ENCODE data around the gene CROCC.
"Not testable (repeated sequence)": the region's sequence is repeated elsewhere in the genome, so short reads cannot be mapped to it uniquely, and the experiment has no call there.

The CROCC gene

DNA sequence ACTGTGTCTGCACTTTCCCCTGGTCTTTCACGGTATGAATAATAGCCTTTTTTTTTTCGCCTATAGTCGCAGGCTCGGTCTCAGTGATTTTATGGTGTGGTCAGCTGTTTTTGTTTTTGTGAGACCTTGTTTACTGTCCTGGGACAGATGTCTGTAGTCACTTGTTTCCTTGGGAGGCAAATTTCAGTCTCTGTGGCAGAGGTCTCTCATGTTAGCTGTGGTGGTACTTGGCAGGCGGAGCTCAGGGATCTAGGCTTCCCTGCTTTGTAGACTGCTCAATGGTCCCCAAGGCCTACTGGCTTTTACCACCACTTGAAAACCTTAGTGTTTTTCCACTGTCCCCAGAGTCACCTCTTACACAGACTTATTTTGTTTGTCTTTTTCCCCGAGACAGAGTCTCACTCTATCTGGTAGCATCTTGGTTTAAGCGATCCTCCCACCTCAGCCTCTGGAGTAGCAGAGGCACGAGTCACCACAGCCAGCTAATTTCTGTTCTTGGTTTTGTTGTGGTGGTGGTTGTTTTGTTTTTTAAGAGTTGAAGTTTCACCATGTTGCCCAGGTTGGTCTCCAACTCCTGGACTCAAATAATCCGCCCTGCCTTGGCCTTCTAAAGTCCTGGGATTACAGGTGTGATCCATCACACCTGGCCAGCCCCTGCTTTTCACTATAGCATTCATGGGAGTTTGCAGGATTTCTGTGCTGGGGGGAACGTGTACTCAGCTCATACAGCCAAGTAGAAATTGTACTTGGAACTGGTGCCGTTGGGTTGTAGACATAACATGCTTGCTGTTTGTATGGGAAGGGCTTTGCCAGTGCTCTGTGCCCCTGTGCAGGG is 15.6 kb upstream of the CROCC start:
- no peak overlapping the region for H3K4me3 Mint-ChIP-seq
- H3K4me1 Mint-ChIP-seq (ENCODE audit: low read depth) = peaks cover 15% of the 10 kb centered on the region
- no peaks in the 10 kb centered on the region for H3K27me3 Mint-ChIP-seq
- no peaks in the 10 kb centered on the region for H3K36me3 Mint-ChIP-seq (ENCODE audit: low read depth)
- H3K9me3 Mint-ChIP-seq = no peaks in the 10 kb centered on the region
- H3K27ac Mint-ChIP-seq = peak overlapping the region; percentile 32

DNA sequence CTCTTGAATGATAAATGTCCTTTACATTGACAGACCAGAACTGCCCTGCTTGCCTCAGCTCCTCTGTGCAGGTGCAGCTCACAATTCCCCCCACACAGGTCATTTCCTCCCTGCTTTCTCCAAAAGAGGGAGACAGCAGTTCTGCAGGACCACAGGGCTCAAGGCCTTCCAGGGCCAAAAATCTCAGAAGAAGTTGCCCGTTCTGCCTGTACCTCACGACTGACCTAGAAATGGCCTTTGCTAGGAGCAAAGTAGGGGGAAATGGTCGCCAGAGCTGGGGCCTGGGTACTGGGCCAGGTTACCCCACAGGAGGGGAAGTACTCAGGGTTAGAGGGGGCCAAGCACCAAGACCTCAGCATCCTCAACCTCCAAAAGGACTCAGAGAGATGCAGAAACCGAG is 14.9 kb upstream of the CROCC start:
- H3K27me3 Mint-ChIP-seq = peaks cover 4% of the 10 kb centered on the region
- no peaks in the 10 kb centered on the region for H3K9me3 Mint-ChIP-seq
- no peak overlapping the region for H3K4me3 Mint-ChIP-seq
- H3K4me1 Mint-ChIP-seq (ENCODE audit: low read depth) = peaks cover 9% of the 10 kb centered on the region
- H3K36me3 Mint-ChIP-seq (ENCODE audit: low read depth) = no peaks in the 10 kb centered on the region
- H3K27ac Mint-ChIP-seq = no peak overlapping the region

DNA sequence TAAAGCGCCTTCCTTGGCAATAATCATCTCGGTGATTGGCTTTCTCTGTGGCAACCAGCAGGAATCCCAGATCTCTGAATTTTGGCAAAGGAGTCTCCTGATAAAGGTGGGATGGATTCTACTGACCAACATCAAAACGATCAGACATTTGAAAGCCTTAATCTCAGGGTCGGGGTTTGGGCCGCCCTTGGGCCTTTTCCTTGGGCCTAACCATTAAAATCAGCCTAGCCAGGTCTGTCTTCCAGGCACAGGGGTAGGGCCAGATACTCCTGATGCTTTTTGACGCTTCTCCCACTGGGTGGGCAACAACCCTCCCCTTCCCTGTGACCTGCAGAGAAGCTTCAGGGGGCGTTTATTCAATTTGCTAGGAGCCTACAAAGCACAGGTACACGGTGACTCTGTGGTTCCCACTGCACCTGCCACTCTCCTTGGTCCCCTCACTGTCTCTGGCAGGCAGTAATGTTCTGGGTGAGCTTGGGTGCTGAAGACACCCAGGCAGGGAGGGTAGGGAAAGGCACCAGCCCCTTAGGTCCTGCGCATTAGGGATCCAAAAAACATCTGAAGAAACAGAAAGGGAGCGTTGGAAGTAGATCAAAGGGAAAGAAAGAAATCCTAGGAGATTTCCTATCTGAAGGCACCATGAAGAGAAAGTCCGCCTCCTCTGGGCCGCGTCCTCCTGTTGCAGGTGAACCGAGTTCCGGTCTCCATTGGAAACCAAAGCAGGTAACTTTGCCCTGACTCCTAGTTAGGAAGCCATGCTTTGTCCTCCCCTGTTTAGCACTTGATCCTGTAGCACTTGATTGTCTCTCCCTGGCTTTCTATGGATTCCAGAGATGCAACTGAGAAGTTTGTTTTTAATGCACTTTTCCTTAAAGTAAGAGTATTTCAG is 13.6 kb upstream of the CROCC start:
- Mint-ChIP-seq H3K4me3 (no peak overlapping the region), H3K36me3 (ENCODE audit: low read depth) (no peaks in the 10 kb centered on the region)

DNA sequence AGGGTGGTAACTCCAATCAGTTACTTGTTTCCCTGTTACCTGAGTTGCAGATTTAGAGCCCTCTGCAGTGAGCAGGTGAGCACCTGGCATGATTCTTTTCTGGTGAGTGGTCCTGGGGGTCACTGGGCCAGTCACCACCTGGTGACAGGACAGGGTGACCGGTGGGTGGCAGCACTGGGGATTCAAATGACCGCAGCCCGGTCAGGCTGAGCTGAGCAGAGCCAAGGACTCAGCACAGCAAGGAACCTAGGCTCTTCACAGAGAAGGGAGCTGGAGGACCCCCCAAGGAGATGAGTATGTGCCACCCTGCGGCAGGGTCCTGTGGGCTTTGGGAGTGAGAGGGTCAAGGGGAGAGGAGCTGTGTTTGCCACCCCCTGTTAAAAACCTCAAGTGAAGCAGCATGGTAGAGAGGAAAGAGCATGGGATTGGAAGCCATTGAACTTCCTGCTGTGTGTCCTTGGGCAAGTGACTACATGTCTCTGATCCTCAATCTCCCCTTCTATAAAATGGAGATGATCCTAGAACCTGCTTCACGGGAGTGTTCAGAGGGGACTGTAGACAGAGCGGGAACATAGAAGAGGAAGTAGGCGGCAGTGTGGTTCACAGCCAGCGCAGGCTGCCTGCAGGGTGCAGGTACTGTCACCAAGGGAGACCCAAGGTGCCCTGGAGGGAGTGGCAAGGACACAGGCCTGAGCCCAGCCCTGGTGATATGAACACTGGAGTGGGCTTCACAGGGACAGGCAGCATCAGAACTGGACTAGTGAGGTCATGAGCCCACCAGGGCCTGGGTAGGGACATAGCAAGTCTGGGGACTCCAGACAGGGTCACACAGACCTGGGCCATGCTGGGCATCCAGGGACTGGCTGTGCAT is 9.6 kb upstream of the CROCC start:
- H3K4me3 Mint-ChIP-seq = peak overlapping the region; percentile 82

More for the DNA sequence above, 13.6 kb upstream of the CROCC start:
- Mint-ChIP-seq H3K9me3 (no peaks in the 10 kb centered on the region), H3K4me1 (ENCODE audit: low read depth) (peaks cover 13% of the 10 kb centered on the region), H3K27ac (no peak overlapping the region), H3K27me3 (peaks cover 7% of the 10 kb centered on the region)

DNA sequence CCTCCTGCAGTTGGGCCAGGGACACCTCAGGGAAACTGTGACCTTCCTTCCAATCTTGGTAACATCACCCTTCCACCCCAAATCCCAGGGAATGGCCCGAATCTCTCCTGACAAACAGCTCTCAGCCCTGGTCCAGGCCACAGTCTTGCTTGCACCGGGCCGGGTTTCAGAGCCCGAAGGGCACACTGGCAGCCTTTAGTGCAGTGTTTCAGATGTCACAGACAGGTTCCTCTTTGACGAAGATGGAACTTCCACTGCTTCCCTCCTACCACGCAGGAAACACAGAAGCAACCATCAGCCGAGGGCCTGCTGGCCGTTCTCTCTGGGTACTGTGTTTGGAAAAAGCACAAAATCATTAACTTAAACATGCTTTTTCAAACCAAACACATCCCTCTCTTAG is 9.0 kb upstream of the CROCC start:
- Mint-ChIP-seq H3K4me1 (ENCODE audit: low read depth) (peaks cover 32% of the 10 kb centered on the region), H3K4me3 (peak overlapping the region; percentile 82)
- not testable (repeated sequence) for H3K27ac Mint-ChIP-seq; H3K9me3 Mint-ChIP-seq; H3K27me3 Mint-ChIP-seq; H3K36me3 Mint-ChIP-seq (ENCODE audit: low read depth)

More for the DNA sequence above, 9.6 kb upstream of the CROCC start:
- not testable (repeated sequence) for H3K27ac Mint-ChIP-seq; H3K36me3 Mint-ChIP-seq (ENCODE audit: low read depth); H3K9me3 Mint-ChIP-seq; H3K27me3 Mint-ChIP-seq
- peaks cover 32% of the 10 kb centered on the region for H3K4me1 Mint-ChIP-seq (ENCODE audit: low read depth)

DNA sequence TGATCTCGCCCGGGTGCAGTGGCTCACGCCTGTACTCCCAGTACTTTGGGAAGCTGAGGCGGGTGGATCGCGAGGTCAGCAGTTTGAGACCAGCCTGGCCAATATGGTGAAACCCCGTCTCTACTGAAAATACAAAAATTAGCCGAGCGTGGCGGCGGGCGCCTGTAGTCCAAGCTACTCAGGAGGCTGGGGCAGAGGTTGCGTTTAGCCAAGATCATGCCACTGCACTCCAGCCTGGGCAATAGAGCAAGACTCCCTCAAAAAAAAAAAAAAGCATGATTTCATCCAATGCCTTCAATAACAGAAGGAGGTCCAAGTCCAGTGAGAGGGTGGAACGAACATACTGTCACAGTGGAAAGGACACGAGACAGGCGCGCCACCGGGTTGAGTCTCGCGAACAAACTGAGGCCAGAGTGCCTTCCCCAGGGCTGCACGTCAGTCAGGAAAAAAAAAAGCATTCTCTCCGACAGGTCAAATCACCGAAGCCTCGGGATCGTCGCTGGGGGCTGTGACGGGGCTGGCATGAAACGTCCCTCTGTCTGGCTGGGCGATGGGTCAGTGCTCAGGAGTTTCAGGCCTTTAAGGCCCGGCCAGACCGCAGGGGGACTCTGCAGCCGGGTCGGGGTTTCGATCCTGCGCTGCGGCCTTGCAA is 8.4 kb upstream of the CROCC start:
- Mint-ChIP-seq H3K36me3 (ENCODE audit: low read depth) (no peaks in the 10 kb centered on the region), H3K4me1 (ENCODE audit: low read depth) (peaks cover 32% of the 10 kb centered on the region), H3K4me3 (peak overlapping the region; percentile 82)

DNA sequence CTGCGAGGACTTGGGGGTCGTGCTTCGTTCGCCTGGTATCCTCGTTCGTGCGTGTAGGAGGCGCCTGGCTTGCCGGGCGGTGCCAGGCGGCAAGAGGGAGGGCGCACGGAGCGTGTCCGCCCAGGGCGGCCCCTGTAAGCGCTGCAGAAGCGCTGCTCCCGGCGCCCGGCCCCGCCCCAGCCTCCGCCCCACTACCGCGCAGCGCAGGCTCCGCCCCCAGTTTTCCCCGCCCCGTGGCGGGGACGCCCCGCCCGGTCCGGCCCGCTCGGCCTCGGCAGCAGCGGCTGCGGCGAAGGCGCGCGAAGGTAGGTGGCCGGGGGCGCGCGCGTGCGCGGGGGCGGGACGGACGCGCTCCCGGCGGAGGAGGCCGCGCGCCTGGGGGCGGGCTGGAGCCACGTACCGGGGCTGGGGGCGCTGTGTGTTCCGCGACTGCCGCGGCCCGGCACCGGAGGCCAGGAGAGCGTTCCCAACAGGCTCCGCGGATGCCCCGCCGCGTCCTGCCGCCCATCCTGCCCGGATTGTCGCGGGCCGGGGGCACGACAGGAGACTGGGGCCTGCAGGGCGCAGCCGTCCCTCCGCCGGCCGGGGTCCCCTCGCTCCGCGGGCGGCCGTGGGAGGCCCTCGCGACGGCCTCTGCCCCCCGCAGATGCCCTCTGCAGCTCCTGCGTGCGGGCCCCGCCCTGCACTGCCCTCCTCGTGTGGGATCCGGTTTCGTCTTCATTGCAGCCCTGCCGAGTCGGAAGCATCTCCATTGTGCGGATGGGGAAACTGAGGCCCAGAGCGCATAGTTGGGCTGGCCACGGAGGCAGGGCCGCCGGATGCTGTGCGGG is 7.7 kb upstream of the CROCC start:
- Mint-ChIP-seq H3K36me3 (ENCODE audit: low read depth) (no peaks in the 10 kb centered on the region), H3K27ac (peak overlapping the region; percentile 81), H3K4me3 (peak overlapping the region; percentile 89), H3K27me3 (peaks cover 7% of the 10 kb centered on the region), H3K4me1 (ENCODE audit: low read depth) (peaks cover 32% of the 10 kb centered on the region), H3K9me3 (no peaks in the 10 kb centered on the region)

More for the DNA sequence above, 8.4 kb upstream of the CROCC start:
- peak overlapping the region; percentile 34 for H3K27ac Mint-ChIP-seq
- no peaks in the 10 kb centered on the region for H3K9me3 Mint-ChIP-seq
- H3K27me3 Mint-ChIP-seq = peaks cover 7% of the 10 kb centered on the region

DNA sequence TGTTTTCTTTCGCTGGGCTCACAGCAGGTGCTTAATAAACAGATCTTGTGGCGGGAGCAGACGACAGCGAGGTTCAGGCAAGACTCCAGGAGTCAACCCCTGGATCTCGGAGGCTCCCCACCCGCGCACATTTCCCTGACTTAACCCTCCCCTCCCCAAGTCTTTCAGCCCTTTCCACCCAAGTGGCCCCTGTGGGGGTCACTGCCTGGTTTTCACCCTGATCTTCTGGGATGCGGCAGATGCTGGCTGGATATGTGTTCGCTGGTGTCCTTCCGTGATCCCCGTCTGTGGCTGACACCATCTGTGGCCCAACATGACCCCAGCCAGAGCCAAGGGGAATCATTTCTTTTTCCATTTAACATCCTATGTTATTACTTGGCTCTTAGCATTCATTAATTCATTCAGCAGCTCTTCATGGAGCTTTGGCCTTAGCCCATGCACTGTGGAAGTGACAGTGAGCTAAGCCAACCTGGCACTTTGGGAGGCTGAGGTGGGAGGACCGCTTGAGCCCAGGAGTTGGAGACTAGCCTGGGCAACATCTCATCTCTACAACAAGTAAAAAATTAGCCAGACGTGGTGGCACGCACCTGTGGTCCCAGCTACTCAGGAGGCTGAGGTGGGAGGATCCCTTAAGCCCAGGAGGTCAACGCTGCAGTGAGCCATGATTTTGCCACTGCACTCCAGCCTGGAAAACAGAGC is 6.7 kb upstream of the CROCC start:
- not testable (repeated sequence) for H3K9me3 Mint-ChIP-seq; H3K36me3 Mint-ChIP-seq (ENCODE audit: low read depth); H3K27me3 Mint-ChIP-seq
- H3K27ac Mint-ChIP-seq = peak overlapping the region; percentile 20
- peaks cover 32% of the 10 kb centered on the region for H3K4me1 Mint-ChIP-seq (ENCODE audit: low read depth)
- peak overlapping the region; percentile 89 for H3K4me3 Mint-ChIP-seq

DNA sequence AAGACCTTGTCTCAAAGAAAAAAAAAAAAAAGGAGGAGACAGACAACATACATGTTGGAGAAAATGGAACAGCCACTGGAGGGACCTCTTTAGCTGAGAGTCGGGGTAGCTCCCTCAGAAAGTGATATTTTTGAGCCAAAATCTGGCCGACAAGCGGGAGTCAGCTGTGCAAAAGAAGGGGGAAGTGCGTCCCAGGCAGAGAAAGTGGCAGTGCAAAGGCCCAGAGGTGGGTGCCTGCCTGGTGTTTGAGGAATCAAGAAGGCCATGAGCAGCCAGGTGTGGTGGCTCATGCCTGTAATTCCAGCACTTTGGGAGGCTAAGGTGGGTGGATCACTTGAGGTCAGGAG is 6.1 kb upstream of the CROCC start:
- H3K9me3 Mint-ChIP-seq = no peaks in the 10 kb centered on the region
- no peak overlapping the region for H3K27ac Mint-ChIP-seq
- peaks cover 32% of the 10 kb centered on the region for H3K4me1 Mint-ChIP-seq (ENCODE audit: low read depth)
- H3K4me3 Mint-ChIP-seq = peak overlapping the region; percentile 89
- peaks cover 7% of the 10 kb centered on the region for H3K27me3 Mint-ChIP-seq
- H3K36me3 Mint-ChIP-seq (ENCODE audit: low read depth) = no peaks in the 10 kb centered on the region

DNA sequence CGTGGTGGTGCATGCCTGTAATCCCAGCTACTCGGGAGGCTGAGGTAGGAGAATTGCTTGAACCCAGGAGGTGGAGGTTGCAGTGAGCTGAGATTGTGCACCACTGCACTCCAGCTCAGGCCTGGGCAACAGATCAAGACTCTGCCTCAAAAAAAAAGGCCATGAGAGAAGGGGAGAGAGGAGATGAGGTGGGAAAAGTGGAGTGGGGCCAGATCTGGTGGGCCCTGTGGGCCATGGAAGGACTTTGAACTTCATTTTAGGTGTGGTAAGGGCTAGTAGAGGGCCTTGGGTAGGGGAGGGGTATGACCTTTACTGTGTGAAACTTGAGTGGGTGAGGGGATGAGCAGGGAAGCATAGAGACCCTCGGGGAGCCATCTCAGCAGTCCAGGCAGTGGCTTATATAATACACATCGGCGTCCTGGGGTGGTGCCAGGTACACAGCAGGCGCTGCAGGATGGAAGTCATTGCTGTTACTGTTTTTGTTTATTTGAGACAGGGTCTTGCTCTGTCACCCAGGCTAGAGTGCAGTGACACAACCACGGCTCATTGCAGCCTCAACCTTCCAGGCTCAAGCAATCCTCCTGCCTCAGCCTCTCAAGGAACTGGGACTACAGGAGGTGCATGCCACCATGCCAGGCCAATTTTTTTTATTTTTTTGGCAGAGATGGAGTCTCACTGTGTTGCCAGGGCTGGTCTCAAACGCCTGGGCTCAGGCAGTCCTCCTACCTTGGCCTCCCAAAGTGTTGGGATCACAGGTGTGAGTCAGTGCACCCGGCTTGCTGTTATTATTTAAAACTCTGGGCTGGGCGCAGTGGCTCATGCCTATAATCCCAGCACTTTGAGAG is 5.5 kb upstream of the CROCC start:
- not testable (repeated sequence) for H3K36me3 Mint-ChIP-seq (ENCODE audit: low read depth); H3K9me3 Mint-ChIP-seq; H3K4me3 Mint-ChIP-seq; H3K27me3 Mint-ChIP-seq; H3K27ac Mint-ChIP-seq
- peaks cover 37% of the 10 kb centered on the region for H3K4me1 Mint-ChIP-seq (ENCODE audit: low read depth)

DNA sequence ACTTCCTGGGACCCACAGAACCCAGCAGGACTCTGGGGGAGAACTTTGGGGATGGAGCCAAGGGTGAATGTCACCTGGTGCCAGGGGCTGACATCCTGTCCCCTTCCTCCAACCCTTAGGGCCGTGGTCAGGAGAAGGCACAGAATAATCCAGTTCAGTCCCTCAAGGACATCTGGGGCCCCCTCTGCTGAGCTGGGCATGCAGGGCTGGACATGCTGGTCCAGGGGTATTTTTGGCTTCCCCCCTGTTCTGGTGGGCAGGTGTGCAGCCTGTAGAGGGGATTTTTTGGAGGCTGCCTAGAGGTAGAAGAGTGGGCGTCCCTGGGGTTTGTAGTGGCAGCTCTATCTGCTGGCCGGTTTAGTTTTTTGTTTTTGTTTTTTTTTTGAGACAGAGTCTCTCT is 3.4 kb upstream of the CROCC start:
- Mint-ChIP-seq H3K4me1 (ENCODE audit: low read depth) (peaks cover 36% of the 10 kb centered on the region), H3K9me3 (no peaks in the 10 kb centered on the region), H3K27me3 (no peaks in the 10 kb centered on the region), H3K36me3 (ENCODE audit: low read depth) (no peaks in the 10 kb centered on the region), H3K4me3 (no peak overlapping the region), H3K27ac (no peak overlapping the region)

DNA sequence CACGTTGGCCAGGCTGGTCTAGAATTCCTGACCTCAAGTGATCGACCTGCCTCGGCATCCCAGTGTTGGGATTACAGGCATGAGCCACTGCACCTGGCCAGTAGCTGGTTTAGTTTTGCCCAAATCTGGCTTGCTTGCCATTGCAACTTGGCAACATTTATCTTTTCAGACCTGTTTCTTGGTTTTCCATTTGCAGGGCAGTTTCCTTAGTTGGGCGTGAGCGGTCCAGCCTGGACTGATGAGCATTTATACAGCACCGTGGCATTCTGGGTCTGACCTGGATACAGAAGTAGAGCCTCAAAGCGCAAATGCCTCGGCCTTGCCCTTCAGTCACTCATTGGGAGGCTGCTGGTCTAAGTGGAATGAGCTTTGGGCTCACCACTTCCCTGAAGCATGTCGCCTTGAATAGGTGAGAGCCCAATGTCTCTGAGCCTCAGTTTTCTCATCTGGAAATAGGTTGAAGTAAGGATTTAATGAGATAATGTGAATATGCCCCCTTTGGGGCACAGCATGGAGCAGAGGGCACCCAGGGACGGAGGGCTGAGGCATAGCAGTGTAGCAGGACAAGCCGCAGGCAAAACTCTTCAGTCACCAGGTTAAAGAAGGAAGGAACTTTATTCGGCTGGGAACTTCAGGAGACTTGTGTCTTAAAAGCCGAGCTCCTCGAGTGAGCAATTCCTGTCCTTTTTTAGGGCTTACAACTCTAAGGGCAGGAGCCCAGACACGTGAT is 2.6 kb upstream of the CROCC start:
- peaks cover 31% of the 10 kb centered on the region for H3K4me1 Mint-ChIP-seq (ENCODE audit: low read depth)
- H3K9me3 Mint-ChIP-seq; H3K27ac Mint-ChIP-seq; H3K36me3 Mint-ChIP-seq (ENCODE audit: low read depth); H3K4me3 Mint-ChIP-seq; H3K27me3 Mint-ChIP-seq: not testable (repeated sequence)

Data from stimulated activated naive CD8-positive, alpha-beta T cell treated with anti-CD3 and anti-CD28 coated beads, Interleukin-15, Interleukin-2, amounts not matched to agents 100 ng/mL and 50 ng/mL, for 24 hours (primary cell).